HG02938 (cell line): ENCODE measurements around the gene MCF2L2.
A peak's percentile ranks its signal among the peaks of the same experiment; 100 is the strongest.

Experiments used
- ATAC-seq: cut with Tn5 transposase; IDR thresholded peaks from one replicate; pipeline ENCODE4 v1.9.1; 2021; ENCODE audit warnings: mild to moderate bottlenecking, moderate library complexity; ENCODE audit not compliant: unreplicated experiment

The MCF2L2 gene

GRCh38 chr3:183298701-183299153 lies 129.7 kb downstream of the MCF2L2 start:
- no peak for ATAC-seq

GRCh38 chr3:183296944-183297343 lies 131.5 kb downstream of the MCF2L2 start:
- no peak for ATAC-seq

- ATAC-seq, result no peak
Measured at GRCh38 chr3:183295211-183295610, 133.2 kb downstream of the MCF2L2 start.

- ATAC-seq, result no peak
Measured at GRCh38 chr3:183293966-183294365, 134.5 kb downstream of the MCF2L2 start.

- ATAC-seq, result no peak
Measured at GRCh38 chr3:183291497-183292031, 136.9 kb downstream of the MCF2L2 start.

- ATAC-seq, result no peak
Measured at GRCh38 chr3:183290216-183290615, 138.2 kb downstream of the MCF2L2 start.

- ATAC-seq, result no peak
Measured at GRCh38 chr3:183288117-183288516, 140.3 kb downstream of the MCF2L2 start.

GRCh38 chr3:183287301-183287971 lies 141.0 kb downstream of the MCF2L2 start:
- ATAC-seq, result no peak

- peak; percentile 97 for ATAC-seq
Measured at GRCh38 chr3:183285828-183286457, 142.5 kb downstream of the MCF2L2 start.

GRCh38 chr3:183285318-183285717 lies 143.1 kb downstream of the MCF2L2 start:
- ATAC-seq, result no peak

GRCh38 chr3:183284570-183284969 lies 143.8 kb downstream of the MCF2L2 start:
- no peak for ATAC-seq

- no peak for ATAC-seq
Measured at GRCh38 chr3:183283886-183284285, 144.5 kb downstream of the MCF2L2 start.

- ATAC-seq, result no peak
Measured at GRCh38 chr3:183281126-183281797, 147.2 kb downstream of the MCF2L2 start.

GRCh38 chr3:183279371-183279770 lies 149.0 kb downstream of the MCF2L2 start:
- ATAC-seq, result no peak

GRCh38 chr3:183278479-183279088 lies 149.8 kb downstream of the MCF2L2 start:
- ATAC-seq, result no peak

GRCh38 chr3:183277260-183277659 lies 151.2 kb downstream of the MCF2L2 start:
- ATAC-seq, result no peak

- ATAC-seq, result no peak
Measured at GRCh38 chr3:183275937-183276336, 152.5 kb downstream of the MCF2L2 start.

GRCh38 chr3:183275418-183275817 lies 153.0 kb downstream of the MCF2L2 start:
- no peak for ATAC-seq

- ATAC-seq, result no peak
Measured at GRCh38 chr3:183274609-183275008, 153.8 kb downstream of the MCF2L2 start.

GRCh38 chr3:183272791-183273190 lies 155.6 kb downstream of the MCF2L2 start:
- no peak for ATAC-seq

- no peak for ATAC-seq
Measured at GRCh38 chr3:183272142-183272541, 156.3 kb downstream of the MCF2L2 start.
